Measurements from ENCODE around the gene ALX4. TPM values are rescaled to one million over a fixed set of nuclear protein-coding genes. Genes with fewer than 3 reads are reported as not detected.

ALX4 gene
- total and polyA plus RNA-seq, 3 donors from 2014 or later, result 0.56 to 1.0 (median 0.58) TPM

DNA sequence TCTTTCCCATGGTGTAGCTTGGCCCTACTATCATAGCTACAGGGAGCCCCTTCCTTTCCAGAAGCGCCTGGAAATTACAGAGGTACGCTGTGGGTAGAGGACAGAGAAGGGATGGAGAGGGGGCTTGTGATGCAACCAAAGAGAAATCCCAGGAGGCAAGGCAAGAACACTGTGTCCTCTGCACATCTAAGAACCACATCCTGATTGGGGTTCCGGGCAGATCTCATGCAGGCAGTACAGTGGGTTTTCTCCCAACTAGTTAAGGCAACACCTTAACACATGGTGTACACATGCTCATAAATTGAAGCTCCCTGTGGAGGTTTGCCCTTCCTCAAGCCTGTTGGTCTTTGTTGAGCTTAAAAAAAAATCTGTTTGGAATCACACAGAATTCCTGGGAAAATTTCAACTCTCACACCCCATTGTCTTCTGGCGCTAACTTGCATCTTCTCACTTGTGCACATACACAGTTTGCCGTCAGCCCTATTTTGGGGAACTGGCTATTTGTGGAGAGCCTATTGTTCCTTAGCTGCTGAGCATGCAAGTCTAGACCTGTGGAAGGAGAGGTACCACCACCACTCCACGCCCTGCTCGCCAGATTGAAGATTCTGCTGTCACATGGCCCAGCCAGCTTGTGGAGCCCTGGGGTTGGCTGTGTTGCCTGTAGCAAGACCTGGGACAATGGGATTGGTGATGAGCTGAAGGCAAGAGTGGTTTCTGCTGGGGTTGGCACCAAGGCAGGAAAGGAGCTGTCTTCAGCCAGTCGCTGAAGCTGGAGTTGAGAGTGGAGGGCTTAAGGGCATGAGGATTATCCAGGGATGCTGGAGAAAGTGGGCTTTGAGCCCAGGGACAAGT lies 52.4 kb downstream of the ALX4 start:
- 88 to 92% methylated on average over 7 to 8 of the region's 8 CpGs for WGBS, 2 donors
- TF ChIP-seq, protein P1, sequence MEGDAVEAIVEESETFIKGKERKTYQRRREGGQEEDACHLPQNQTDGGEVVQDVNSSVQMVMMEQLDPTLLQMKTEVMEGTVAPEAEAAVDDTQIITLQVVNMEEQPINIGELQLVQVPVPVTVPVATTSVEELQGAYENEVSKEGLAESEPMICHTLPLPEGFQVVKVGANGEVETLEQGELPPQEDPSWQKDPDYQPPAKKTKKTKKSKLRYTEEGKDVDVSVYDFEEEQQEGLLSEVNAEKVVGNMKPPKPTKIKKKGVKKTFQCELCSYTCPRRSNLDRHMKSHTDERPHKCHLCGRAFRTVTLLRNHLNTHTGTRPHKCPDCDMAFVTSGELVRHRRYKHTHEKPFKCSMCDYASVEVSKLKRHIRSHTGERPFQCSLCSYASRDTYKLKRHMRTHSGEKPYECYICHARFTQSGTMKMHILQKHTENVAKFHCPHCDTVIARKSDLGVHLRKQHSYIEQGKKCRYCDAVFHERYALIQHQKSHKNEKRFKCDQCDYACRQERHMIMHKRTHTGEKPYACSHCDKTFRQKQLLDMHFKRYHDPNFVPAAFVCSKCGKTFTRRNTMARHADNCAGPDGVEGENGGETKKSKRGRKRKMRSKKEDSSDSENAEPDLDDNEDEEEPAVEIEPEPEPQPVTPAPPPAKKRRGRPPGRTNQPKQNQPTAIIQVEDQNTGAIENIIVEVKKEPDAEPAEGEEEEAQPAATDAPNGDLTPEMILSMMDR (IDR thresholded peaks at IDR 0.05), result no peak
- no peak for TF ChIP-seq POLR2A (IDR thresholded peaks at IDR 0.05)
- Histone ChIP-seq H3K9me3 (no peaks in the 10 kb centered on the region), H3K4me1 (no peaks in the 10 kb centered on the region), H3K27me3 (no peaks in the 10 kb centered on the region), H3K4me3 (no peak overlapping the region), H3K27ac (no peak overlapping the region), H3K36me3 (ENCODE audit: low read depth, missing control alignments) (no peaks in the 10 kb centered on the region)
- DNase-seq, result no peak
- intact Hi-C loops (cut with DNase I; ENCODE audit: low total_unique reads), result no loop called here

DNA sequence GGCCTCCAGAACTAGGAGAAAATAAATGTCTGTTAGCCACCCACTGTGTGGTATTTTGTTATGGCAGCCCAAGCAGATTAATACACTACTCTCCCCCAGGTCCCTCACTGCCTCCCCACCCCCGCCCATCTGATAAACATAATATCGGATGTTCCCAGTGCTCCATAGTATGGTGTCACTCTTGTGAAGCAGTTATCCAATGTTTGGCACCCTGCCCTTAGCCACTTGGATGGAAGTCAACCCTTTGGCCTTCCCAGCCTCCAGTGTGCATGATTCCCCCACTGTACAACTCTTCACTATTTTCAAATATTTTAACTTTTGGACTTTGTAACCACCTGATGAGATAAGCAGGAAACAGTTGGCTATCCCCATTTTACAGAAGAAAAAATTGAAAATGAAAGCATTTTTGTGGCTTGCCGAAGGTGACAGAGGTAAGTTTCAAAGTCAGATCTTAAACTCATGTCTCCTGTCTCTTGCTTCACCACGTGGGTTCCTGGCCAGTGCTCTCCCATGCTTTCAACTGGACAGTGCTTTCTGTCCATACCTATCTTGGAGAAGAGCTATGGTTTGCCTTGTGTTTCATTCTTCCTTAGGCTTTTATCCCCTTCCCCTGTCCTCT lies 53.2 kb downstream of the ALX4 start:
- DNase-seq, result no peak
- no peak overlapping the region for H3K27ac ChIP-seq
- no peak overlapping the region for H3K4me3 ChIP-seq
- WGBS, 2 donors, result 52 to 77% methylated on average over 4 of the region's 4 CpGs
- no peaks in the 10 kb centered on the region for H3K27me3 ChIP-seq
- H3K36me3 ChIP-seq (ENCODE audit: low read depth, missing control alignments), result no peaks in the 10 kb centered on the region
- intact Hi-C loops (cut with DNase I; ENCODE audit: low total_unique reads), result no loop called here
- TF ChIP-seq POLR2A (IDR thresholded peaks at IDR 0.05), result no peak
- TF ChIP-seq, protein P1 (IDR thresholded peaks at IDR 0.05), result no peak
- H3K4me1 ChIP-seq, result no peaks in the 10 kb centered on the region
- no peaks in the 10 kb centered on the region for H3K9me3 ChIP-seq

DNA sequence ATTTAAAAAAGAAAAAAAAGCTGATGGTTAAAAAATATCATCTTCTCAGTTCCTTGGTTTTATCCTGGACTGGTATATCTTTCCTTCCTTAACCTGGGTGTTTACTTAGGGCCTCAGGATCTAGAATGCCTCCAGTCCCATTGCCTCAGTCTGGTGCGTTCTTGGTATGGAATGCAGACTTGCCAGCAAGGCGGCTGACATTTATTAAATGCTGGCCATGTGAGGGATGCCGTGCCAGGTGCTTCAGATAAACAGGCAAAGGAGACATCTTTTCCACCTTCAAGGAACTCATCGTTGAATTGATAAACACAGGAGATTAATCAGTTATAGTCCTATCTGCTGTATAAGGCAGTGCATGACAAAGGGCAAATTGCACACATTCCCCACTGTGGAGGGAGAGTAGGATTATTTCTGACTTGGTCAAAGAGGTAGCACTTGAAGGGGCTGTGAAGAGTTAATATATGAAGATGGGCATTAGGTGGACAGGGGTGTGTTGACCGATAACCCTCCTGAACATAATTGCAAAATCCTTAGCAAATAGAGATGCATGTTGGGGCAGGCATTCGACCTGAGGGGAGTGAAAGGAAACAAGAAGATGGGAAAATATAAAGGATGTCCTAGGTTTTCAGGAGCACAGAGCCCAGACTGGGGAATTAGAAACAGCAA lies 54.4 kb downstream of the ALX4 start:
- TF ChIP-seq, protein P1 (IDR thresholded peaks at IDR 0.05), result no peak
- TF ChIP-seq POLR2A (IDR thresholded peaks at IDR 0.05), result no peak
- H3K36me3 ChIP-seq (ENCODE audit: low read depth, missing control alignments), result no peaks in the 10 kb centered on the region
- H3K27ac ChIP-seq, result no peak overlapping the region
- no peak for DNase-seq
- WGBS, 2 donors, result 57 to 58% methylated on average over 6 of the region's 6 CpGs
- no peak overlapping the region for H3K4me3 ChIP-seq
- intact Hi-C loops (cut with DNase I; ENCODE audit: low total_unique reads), result no loop called here
- no peaks in the 10 kb centered on the region for H3K9me3 ChIP-seq
- H3K4me1 ChIP-seq, result no peaks in the 10 kb centered on the region
- no peaks in the 10 kb centered on the region for H3K27me3 ChIP-seq

DNA sequence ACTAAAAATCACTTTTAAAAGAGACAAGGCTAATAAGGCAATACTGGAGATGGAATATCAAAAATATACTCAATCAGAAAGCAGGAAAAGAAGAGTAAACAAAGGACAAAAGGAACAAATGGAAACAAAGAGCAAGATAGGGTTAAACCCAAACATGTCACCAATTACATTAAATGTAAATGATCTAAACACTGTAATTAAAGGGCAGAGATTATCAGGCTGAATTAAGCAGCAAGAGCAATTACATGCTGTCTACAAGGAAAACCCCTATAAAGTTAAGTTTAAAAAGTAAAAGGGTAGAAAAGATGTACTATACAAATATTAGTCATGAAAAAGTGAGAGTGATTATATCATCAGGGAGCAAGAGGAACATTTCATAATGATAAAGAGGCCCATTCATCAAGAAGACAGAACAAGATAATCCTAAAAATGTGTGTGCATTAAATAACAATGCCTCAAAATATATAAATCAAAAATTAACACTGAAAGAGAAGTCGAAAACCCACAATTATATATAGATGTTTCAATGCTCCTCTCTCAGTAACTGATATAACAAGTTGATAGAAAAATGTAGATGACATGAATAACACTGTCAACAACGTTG lies 56.8 kb downstream of the ALX4 start:
- Histone ChIP-seq H3K36me3 (ENCODE audit: low read depth, missing control alignments) (no peaks in the 10 kb centered on the region), H3K4me3 (no peak overlapping the region), H3K27ac (no peak overlapping the region), H3K27me3 (no peaks in the 10 kb centered on the region), H3K4me1 (no peaks in the 10 kb centered on the region), H3K9me3 (no peaks in the 10 kb centered on the region)
- WGBS, 2 donors, result 77 to 85% methylated on average over 2 of the region's 2 CpGs
- intact Hi-C loops (cut with DNase I; ENCODE audit: low total_unique reads), result no loop called here
- no peak for DNase-seq
- TF ChIP-seq POLR2A (IDR thresholded peaks at IDR 0.05), result no peak
- TF ChIP-seq, protein P1 (IDR thresholded peaks at IDR 0.05), result no peak

All from testis (tissue), 3 donors.